ENCODE measurements around the gene SMIM12.

Gene SMIM12

GRCh38 chr1:34899906-34900305 is 40.4 kb upstream of the SMIM12 start:
- TF ChIP-seq FOXP2 (optimal IDR thresholded peaks at IDR 0.05; ENCODE audit: borderline replicate concordance, extremely low read depth, extremely low read length, insufficient read depth) (no peak), POLR2AphosphoS5 (IDR thresholded peaks at IDR 0.05; ENCODE audit: low read depth, low read length) (no peak), TAF1 (IDR thresholded peaks at IDR 0.05; ENCODE audit: borderline replicate concordance, insufficient read depth, low read length) (no peak), REST (IDR thresholded peaks at IDR 0.05; ENCODE audit: insufficient read depth in 1 of 2, low read depth in 2 of 2, low read length in 2 of 2) (no peak), SIN3A (IDR thresholded peaks at IDR 0.05; ENCODE audit: borderline replicate concordance, insufficient read depth, low read length) (no peak)

GRCh38 chr1:34899471-34899870 is 39.9 kb upstream of the SMIM12 start:
- TF ChIP-seq FOXP2 (optimal IDR thresholded peaks at IDR 0.05; ENCODE audit: borderline replicate concordance, extremely low read depth, extremely low read length, insufficient read depth), result no peak
- no peak for TF ChIP-seq TAF1 (IDR thresholded peaks at IDR 0.05; ENCODE audit: borderline replicate concordance, insufficient read depth, low read length)
- no peak for TF ChIP-seq SIN3A (IDR thresholded peaks at IDR 0.05; ENCODE audit: borderline replicate concordance, insufficient read depth, low read length)
- no peak for TF ChIP-seq POLR2AphosphoS5 (IDR thresholded peaks at IDR 0.05; ENCODE audit: low read depth, low read length)
- no peak for TF ChIP-seq REST (IDR thresholded peaks at IDR 0.05; ENCODE audit: insufficient read depth in 1 of 2, low read depth in 2 of 2, low read length in 2 of 2)

- TF ChIP-seq POLR2AphosphoS5 (IDR thresholded peaks at IDR 0.05; ENCODE audit: low read depth, low read length) (no peak), REST (IDR thresholded peaks at IDR 0.05; ENCODE audit: insufficient read depth in 1 of 2, low read depth in 2 of 2, low read length in 2 of 2) (no peak), FOXP2 (optimal IDR thresholded peaks at IDR 0.05; ENCODE audit: borderline replicate concordance, extremely low read depth, extremely low read length, insufficient read depth) (no peak), SIN3A (IDR thresholded peaks at IDR 0.05; ENCODE audit: borderline replicate concordance, insufficient read depth, low read length) (no peak), TAF1 (IDR thresholded peaks at IDR 0.05; ENCODE audit: borderline replicate concordance, insufficient read depth, low read length) (no peak)
These were observed 38.8 kb upstream of the SMIM12 start for GRCh38 chr1:34898330-34898761.

- TF ChIP-seq REST (IDR thresholded peaks at IDR 0.05; ENCODE audit: insufficient read depth in 1 of 2, low read depth in 2 of 2, low read length in 2 of 2) (no peak), FOXP2 (optimal IDR thresholded peaks at IDR 0.05; ENCODE audit: borderline replicate concordance, extremely low read depth, extremely low read length, insufficient read depth) (no peak), SIN3A (IDR thresholded peaks at IDR 0.05; ENCODE audit: borderline replicate concordance, insufficient read depth, low read length) (no peak), POLR2AphosphoS5 (IDR thresholded peaks at IDR 0.05; ENCODE audit: low read depth, low read length) (no peak), TAF1 (IDR thresholded peaks at IDR 0.05; ENCODE audit: borderline replicate concordance, insufficient read depth, low read length) (no peak)
These were observed 37.1 kb upstream of the SMIM12 start for GRCh38 chr1:34896612-34897011.

- TF ChIP-seq FOXP2 (optimal IDR thresholded peaks at IDR 0.05; ENCODE audit: borderline replicate concordance, extremely low read depth, extremely low read length, insufficient read depth), result no peak
- no peak for TF ChIP-seq POLR2AphosphoS5 (IDR thresholded peaks at IDR 0.05; ENCODE audit: low read depth, low read length)
- no peak for TF ChIP-seq TAF1 (IDR thresholded peaks at IDR 0.05; ENCODE audit: borderline replicate concordance, insufficient read depth, low read length)
- no peak for TF ChIP-seq REST (IDR thresholded peaks at IDR 0.05; ENCODE audit: insufficient read depth in 1 of 2, low read depth in 2 of 2, low read length in 2 of 2)
- no peak for TF ChIP-seq SIN3A (IDR thresholded peaks at IDR 0.05; ENCODE audit: borderline replicate concordance, insufficient read depth, low read length)
These were observed 30.2 kb upstream of the SMIM12 start for GRCh38 chr1:34889705-34890104.

All from PFSK-1 (cell line).